ENCODE measurements around the gene SUPT5H. TPM values are rescaled to one million over a fixed set of nuclear protein-coding genes. Genes with fewer than 3 reads are reported as not detected.
A peak's percentile ranks its signal among the peaks of the same experiment; 100 is the strongest.

The SUPT5H gene
- total and polyA plus RNA-seq, 2 of the 13 experiments (the other 11 are each of a cell fraction or from before 2014, with no cell fraction given) = 48.2 to 51.7 TPM

DNA sequence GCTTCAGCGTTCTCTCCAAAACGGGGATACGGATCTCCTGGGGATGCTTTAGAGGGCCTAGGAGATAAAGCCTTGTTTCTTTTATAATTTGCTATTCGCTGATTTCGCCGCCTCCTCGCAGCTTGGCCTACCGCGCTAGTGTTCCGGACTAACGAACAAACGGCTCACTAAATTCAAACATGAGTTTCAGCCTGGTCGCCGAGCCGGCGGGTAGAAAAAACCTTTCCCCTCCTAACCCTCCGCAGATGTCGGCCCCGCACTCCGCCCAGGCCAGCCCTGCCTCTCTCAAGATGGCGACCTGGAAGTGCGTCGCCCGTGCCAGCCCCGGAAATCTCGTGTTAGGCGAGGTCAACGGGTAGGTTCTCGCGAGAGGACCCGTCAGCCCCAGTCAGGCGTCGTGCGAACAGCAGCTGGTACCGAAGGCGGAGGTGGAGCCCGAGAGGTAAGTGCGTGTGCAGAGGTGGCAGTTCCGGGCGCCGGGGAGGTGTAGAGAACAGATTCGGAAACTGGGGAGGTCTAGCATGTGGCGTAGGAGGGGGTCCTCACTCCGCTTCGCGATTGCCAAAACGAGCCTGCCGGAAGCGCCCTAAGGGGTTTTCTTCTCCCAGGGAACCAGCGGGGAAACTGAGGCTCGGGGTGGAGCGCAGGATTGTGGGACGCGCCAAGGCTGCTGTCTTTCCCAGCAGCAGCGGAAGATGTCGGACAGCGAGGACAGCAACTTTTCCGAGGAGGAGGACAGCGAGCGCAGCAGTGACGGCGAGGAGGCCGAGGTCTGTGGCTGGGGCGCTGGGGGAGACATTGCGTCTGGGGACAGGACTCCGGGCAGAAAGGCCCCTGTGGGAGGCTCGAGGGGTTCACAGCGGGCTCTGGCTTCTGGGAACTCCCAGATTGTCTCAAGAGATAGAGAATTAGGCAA is at the start of gene SUPT5H (continued):
- TF ChIP-seq CREM (IDR thresholded peaks at IDR 0.05) = peak; percentile 93
- TF ChIP-seq CREM (CRISPR knock-in tag; IDR thresholded peaks at IDR 0.05) = no peak
- TF ChIP-seq, protein P1, sequence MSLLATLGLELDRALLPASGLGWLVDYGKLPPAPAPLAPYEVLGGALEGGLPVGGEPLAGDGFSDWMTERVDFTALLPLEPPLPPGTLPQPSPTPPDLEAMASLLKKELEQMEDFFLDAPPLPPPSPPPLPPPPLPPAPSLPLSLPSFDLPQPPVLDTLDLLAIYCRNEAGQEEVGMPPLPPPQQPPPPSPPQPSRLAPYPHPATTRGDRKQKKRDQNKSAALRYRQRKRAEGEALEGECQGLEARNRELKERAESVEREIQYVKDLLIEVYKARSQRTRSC (CRISPR knock-in tag; IDR thresholded peaks at IDR 0.05; ENCODE audit: low read depth) = no peak
- TF ChIP-seq, protein P2, sequence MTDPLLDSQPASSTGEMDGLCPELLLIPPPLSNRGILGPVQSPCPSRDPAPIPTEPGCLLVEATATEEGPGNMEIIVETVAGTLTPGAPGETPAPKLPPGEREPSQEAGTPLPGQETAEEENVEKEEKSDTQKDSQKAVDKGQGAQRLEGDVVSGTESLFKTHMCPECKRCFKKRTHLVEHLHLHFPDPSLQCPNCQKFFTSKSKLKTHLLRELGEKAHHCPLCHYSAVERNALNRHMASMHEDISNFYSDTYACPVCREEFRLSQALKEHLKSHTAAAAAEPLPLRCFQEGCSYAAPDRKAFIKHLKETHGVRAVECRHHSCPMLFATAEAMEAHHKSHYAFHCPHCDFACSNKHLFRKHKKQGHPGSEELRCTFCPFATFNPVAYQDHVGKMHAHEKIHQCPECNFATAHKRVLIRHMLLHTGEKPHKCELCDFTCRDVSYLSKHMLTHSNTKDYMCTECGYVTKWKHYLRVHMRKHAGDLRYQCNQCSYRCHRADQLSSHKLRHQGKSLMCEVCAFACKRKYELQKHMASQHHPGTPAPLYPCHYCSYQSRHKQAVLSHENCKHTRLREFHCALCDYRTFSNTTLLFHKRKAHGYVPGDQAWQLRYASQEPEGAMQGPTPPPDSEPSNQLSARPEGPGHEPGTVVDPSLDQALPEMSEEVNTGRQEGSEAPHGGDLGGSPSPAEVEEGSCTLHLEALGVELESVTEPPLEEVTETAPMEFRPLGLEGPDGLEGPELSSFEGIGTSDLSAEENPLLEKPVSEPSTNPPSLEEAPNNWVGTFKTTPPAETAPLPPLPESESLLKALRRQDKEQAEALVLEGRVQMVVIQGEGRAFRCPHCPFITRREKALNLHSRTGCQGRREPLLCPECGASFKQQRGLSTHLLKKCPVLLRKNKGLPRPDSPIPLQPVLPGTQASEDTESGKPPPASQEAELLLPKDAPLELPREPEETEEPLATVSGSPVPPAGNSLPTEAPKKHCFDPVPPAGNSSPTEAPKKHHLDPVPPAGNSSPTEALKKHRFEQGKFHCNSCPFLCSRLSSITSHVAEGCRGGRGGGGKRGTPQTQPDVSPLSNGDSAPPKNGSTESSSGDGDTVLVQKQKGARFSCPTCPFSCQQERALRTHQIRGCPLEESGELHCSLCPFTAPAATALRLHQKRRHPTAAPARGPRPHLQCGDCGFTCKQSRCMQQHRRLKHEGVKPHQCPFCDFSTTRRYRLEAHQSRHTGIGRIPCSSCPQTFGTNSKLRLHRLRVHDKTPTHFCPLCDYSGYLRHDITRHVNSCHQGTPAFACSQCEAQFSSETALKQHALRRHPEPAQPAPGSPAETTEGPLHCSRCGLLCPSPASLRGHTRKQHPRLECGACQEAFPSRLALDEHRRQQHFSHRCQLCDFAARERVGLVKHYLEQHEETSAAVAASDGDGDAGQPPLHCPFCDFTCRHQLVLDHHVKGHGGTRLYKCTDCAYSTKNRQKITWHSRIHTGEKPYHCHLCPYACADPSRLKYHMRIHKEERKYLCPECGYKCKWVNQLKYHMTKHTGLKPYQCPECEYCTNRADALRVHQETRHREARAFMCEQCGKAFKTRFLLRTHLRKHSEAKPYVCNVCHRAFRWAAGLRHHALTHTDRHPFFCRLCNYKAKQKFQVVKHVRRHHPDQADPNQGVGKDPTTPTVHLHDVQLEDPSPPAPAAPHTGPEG (CRISPR knock-in tag; IDR thresholded peaks at IDR 0.05) = no peak
- no peak for TF ChIP-seq HNRNPUL1 (IDR thresholded peaks at IDR 0.05; ENCODE audit: low read depth, low read length)
- TF ChIP-seq, protein P3, sequence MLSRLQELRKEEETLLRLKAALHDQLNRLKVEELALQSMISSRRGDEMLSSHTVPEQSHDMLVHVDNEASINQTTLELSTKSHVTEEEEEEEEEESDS (CRISPR knock-in tag; IDR thresholded peaks at IDR 0.05; ENCODE audit: borderline replicate concordance) = no peak
- no peak for TF ChIP-seq HNF4G (IDR thresholded peaks at IDR 0.05; ENCODE audit: borderline replicate concordance, low read depth, low read length)
- no peak for TF ChIP-seq HNF4G (CRISPR knock-in tag; IDR thresholded peaks at IDR 0.05; ENCODE audit: borderline replicate concordance, low read depth)
- TF ChIP-seq U2AF1 (optimal IDR thresholded peaks at IDR 0.05; ENCODE audit: low read depth, low read length) = no peak
- TF ChIP-seq, protein P4, sequence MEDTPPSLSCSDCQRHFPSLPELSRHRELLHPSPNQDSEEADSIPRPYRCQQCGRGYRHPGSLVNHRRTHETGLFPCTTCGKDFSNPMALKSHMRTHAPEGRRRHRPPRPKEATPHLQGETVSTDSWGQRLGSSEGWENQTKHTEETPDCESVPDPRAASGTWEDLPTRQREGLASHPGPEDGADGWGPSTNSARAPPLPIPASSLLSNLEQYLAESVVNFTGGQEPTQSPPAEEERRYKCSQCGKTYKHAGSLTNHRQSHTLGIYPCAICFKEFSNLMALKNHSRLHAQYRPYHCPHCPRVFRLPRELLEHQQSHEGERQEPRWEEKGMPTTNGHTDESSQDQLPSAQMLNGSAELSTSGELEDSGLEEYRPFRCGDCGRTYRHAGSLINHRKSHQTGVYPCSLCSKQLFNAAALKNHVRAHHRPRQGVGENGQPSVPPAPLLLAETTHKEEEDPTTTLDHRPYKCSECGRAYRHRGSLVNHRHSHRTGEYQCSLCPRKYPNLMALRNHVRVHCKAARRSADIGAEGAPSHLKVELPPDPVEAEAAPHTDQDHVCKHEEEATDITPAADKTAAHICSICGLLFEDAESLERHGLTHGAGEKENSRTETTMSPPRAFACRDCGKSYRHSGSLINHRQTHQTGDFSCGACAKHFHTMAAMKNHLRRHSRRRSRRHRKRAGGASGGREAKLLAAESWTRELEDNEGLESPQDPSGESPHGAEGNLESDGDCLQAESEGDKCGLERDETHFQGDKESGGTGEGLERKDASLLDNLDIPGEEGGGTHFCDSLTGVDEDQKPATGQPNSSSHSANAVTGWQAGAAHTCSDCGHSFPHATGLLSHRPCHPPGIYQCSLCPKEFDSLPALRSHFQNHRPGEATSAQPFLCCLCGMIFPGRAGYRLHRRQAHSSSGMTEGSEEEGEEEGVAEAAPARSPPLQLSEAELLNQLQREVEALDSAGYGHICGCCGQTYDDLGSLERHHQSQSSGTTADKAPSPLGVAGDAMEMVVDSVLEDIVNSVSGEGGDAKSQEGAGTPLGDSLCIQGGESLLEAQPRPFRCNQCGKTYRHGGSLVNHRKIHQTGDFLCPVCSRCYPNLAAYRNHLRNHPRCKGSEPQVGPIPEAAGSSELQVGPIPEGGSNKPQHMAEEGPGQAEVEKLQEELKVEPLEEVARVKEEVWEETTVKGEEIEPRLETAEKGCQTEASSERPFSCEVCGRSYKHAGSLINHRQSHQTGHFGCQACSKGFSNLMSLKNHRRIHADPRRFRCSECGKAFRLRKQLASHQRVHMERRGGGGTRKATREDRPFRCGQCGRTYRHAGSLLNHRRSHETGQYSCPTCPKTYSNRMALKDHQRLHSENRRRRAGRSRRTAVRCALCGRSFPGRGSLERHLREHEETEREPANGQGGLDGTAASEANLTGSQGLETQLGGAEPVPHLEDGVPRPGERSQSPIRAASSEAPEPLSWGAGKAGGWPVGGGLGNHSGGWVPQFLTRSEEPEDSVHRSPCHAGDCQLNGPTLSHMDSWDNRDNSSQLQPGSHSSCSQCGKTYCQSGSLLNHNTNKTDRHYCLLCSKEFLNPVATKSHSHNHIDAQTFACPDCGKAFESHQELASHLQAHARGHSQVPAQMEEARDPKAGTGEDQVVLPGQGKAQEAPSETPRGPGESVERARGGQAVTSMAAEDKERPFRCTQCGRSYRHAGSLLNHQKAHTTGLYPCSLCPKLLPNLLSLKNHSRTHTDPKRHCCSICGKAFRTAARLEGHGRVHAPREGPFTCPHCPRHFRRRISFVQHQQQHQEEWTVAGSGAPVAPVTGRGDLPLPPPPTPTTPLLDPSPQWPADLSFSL (CRISPR knock-in tag; IDR thresholded peaks at IDR 0.05) = no peak
- TF ChIP-seq ELF3 (CRISPR knock-in tag; IDR thresholded peaks at IDR 0.05) = peak; percentile 81
- TF ChIP-seq NFIB (CRISPR knock-in tag; IDR thresholded peaks at IDR 0.05; ENCODE audit: borderline replicate concordance) = no peak
- TF ChIP-seq FOXC1 (CRISPR knock-in tag; IDR thresholded peaks at IDR 0.05; ENCODE audit: borderline replicate concordance) = 0 out of 2 replicates have a peak, but pooled peaks have one; percentile 13
- TF ChIP-seq ZNF790 (CRISPR knock-in tag; IDR thresholded peaks at IDR 0.05; ENCODE audit: borderline replicate concordance) = 0 out of 2 replicates have a peak, but pooled peaks have one; percentile 29
- no peak for TF ChIP-seq RBM22 (optimal IDR thresholded peaks at IDR 0.05; ENCODE audit: low read length)
- TF ChIP-seq POLR2A (IDR thresholded peaks at IDR 0.05; ENCODE audit: insufficient read depth in 1 of 2, low read depth in 2 of 2, low read length in 2 of 2) = peak; percentile 77 to 92
